Neural progenitor cell (in vitro differentiated cells): ENCODE measurements around the gene RPL18. TPM values are rescaled to one million over a fixed set of nuclear protein-coding genes. Genes with fewer than 3 reads are reported as not detected.

Source experiments
- DNase-seq: peaks from one replicate; pipeline ENCODE4 v3.0.0-alpha.2; 2016; ENCODE audit warnings: low spot score
- H2AFZ ChIP-seq: fragments of 200-600 bp; sonication (generic); replicated peaks from 2 replicates; pipeline ENCODE4 v1.6.1; 2016; ENCODE audit warnings: antibody characterized with exemption
- H3F3A ChIP-seq: fragments of 200-600 bp; sonication (generic); 2 replicates; pipeline ENCODE4 v1.6.1; 2016; ENCODE audit warnings: antibody characterized with exemption, low read depth
- H3K27ac ChIP-seq: fragments of 200-600 bp; sonication (generic); 2 replicates; pipeline ENCODE4 v1.5.1; 2016; ENCODE audit warnings: mild to moderate bottlenecking
- H3K27me3 ChIP-seq: fragments of 200-600 bp; sonication (generic); 2 replicates; pipeline ENCODE4 v1.6.1; 2016; ENCODE audit warnings: mild to moderate bottlenecking, moderate library complexity
- H3K36me3 ChIP-seq: fragments of 200-600 bp; sonication (generic); 2 replicates; pipeline ENCODE4 v1.5.1; 2016
- H3K4me1 ChIP-seq: fragments of 200-600 bp; sonication (generic); 2 replicates; pipeline ENCODE4 v1.6.1; 2016; ENCODE audit warnings: mixed run types
- H3K4me2 ChIP-seq: fragments of 200-600 bp; sonication (generic); 2 replicates; pipeline ENCODE4 v1.6.1; 2016
- H3K4me3 ChIP-seq: fragments of 200-600 bp; sonication (generic); 2 replicates; pipeline ENCODE4 v1.5.1; 2016
- H3K79me2 ChIP-seq: fragments of 200-600 bp; sonication (generic); 2 replicates; pipeline ENCODE4 v1.6.1; 2016; ENCODE audit warnings: low read depth
- H3K9ac ChIP-seq: fragments of 200-600 bp; sonication (generic); 2 replicates; pipeline ENCODE4 v1.6.1; 2016
- H3K9me3 ChIP-seq: fragments of 200-600 bp; sonication (generic); 2 replicates; pipeline ENCODE4 v1.5.1; 2016; ENCODE audit warnings: low read depth
- H4K20me1 ChIP-seq: fragments of 200-600 bp; sonication (generic); 2 replicates; pipeline ENCODE4 v1.6.1; 2016; ENCODE audit warnings: low read depth
- H3K27ac Mint-ChIP-seq: 3 replicates; pipeline ENCODE4 v1.8.0; 2021; ENCODE audit warnings: mixed read lengths
- H3K27me3 Mint-ChIP-seq: 2 replicates; pipeline ENCODE4 v1.8.0; 2022; ENCODE audit warnings: low read depth, mild to moderate bottlenecking, inconsistent platforms, moderate library complexity, mixed read lengths; ENCODE audit not compliant: insufficient read depth
- H3K36me3 Mint-ChIP-seq: 3 replicates; pipeline ENCODE4 v1.8.0; 2021; ENCODE audit warnings: mixed read lengths
- H3K4me1 Mint-ChIP-seq: 3 replicates; pipeline ENCODE4 v1.8.0; 2021; ENCODE audit warnings: mixed read lengths
- H3K4me3 Mint-ChIP-seq: 3 replicates; pipeline ENCODE4 v1.8.0; 2021; ENCODE audit warnings: mild to moderate bottlenecking, moderate library complexity, mixed read lengths
- H3K9me3 Mint-ChIP-seq: 3 replicates; pipeline ENCODE4 v1.8.0; 2020; ENCODE audit warnings: mixed read lengths
- EZH2 ChIP-seq: fragments of 200-600 bp; sonication (generic); IDR thresholded peaks from 2 replicates; pipeline ENCODE4 v1.6.1; 2017; ENCODE audit warnings: antibody characterized with exemption, mild to moderate bottlenecking, moderate library complexity
- EZH2phosphoT487 ChIP-seq: fragments of 200-600 bp; sonication (generic); IDR thresholded peaks from 2 replicates; pipeline ENCODE4 v1.6.1; 2017; ENCODE audit warnings: antibody characterized with exemption
- total RNA-seq: library from RNA; depleted of rRNA; stranded (reverse); fragments of >200 nt; gene quantifications from 2 replicates; pipeline ENCODE4 v1.2.3, GENCODE V29; 2015; ENCODE audit warnings: low replicate concordance
- TF ChIP-seq, protein P1 (sequence below): fragments of 200-600 bp; sonication (generic); IDR thresholded peaks from 2 replicates; pipeline ENCODE4 v1.5.1; 2017; ENCODE audit warnings: antibody characterized with exemption, mild to moderate bottlenecking

Gene RPL18
- total RNA-seq, 1 donor from 2014 or later: 1,962 TPM

- no peaks in the 10 kb centered on the region for H3K27me3 ChIP-seq
- no peak overlapping the region for H3K27ac Mint-ChIP-seq
- DNase-seq: no peak
These were observed 22.1 kb downstream of the RPL18 start for GRCh38 chr19:48596679-48597465.

DNA sequence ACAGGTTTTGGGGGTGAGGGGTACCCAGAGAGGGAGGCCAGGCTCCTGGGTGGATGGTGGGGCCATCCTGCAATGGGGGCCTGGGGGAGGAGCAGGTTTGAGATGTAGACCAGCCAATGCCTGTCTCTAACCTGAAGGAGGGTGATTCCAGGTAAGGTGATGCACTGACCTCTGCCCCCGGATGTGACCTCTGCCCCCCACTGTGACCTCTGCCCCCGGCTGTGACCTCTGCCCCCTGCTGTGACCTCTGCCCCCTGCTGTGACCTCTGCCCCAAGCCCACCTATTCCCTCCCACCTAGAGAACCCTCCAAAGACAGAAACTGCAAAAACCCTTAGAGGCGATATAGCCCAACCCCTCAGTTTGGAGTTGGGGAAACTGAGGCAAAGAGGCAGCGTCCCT, 22.7 kb downstream of the RPL18 start:
- no peaks in the 10 kb centered on the region for H3K79me2 ChIP-seq
- H2AFZ ChIP-seq: no peak overlapping the region
- no peaks in the 10 kb centered on the region for H3K27me3 ChIP-seq

More at GRCh38 chr19:48596679-48597465, 22.1 kb downstream of the RPL18 start:
- Histone ChIP-seq H3K79me2 (no peaks in the 10 kb centered on the region), H3K36me3 (no peaks in the 10 kb centered on the region), H3K4me2 (no peak overlapping the region), H3K9ac (no peak overlapping the region), H4K20me1 (no peaks in the 10 kb centered on the region), H2AFZ (no peak overlapping the region), H3K27ac (no peak overlapping the region), H3F3A (no peaks in the 10 kb centered on the region), H3K4me1 (no peaks in the 10 kb centered on the region), H3K4me3 (no peak overlapping the region), H3K9me3 (no peaks in the 10 kb centered on the region)
- Mint-ChIP-seq H3K27me3 (peaks cover 7% of the 10 kb centered on the region), H3K4me1 (peaks cover 4% of the 10 kb centered on the region), H3K9me3 (no peaks in the 10 kb centered on the region), H3K4me3 (no peak overlapping the region), H3K36me3 (no peaks in the 10 kb centered on the region)
- no peak for TF ChIP-seq EZH2
- no peak for TF ChIP-seq EZH2phosphoT487
- TF ChIP-seq, protein P1, sequence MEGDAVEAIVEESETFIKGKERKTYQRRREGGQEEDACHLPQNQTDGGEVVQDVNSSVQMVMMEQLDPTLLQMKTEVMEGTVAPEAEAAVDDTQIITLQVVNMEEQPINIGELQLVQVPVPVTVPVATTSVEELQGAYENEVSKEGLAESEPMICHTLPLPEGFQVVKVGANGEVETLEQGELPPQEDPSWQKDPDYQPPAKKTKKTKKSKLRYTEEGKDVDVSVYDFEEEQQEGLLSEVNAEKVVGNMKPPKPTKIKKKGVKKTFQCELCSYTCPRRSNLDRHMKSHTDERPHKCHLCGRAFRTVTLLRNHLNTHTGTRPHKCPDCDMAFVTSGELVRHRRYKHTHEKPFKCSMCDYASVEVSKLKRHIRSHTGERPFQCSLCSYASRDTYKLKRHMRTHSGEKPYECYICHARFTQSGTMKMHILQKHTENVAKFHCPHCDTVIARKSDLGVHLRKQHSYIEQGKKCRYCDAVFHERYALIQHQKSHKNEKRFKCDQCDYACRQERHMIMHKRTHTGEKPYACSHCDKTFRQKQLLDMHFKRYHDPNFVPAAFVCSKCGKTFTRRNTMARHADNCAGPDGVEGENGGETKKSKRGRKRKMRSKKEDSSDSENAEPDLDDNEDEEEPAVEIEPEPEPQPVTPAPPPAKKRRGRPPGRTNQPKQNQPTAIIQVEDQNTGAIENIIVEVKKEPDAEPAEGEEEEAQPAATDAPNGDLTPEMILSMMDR: no peak

DNA sequence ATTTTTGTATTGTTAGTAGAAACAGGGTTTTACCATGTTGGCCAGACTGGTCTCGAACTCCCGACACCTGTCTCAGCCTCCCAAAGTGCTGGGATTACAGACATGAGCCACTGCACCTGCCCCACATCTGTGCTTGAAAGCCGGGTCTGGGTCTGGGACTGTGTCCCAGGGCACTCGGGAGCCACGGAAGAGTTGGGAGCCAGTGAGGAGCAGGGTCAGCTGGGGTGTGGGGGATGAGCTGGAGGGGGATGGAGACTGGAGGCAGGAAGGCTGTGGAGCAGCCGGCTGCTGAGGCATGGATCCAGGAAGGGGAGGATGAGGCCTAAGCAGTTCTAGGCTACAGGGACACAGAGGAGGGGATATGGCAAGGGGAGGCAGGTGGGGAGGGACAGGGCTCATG, 23.1 kb downstream of the RPL18 start:
- Histone ChIP-seq H3K27me3 (no peaks in the 10 kb centered on the region), H3K4me3 (no peak overlapping the region), H3K27ac (no peak overlapping the region), H3K36me3 (no peaks in the 10 kb centered on the region), H3K79me2 (no peaks in the 10 kb centered on the region), H2AFZ (no peak overlapping the region), H4K20me1 (no peaks in the 10 kb centered on the region), H3K9ac (no peak overlapping the region), H3K9me3 (no peaks in the 10 kb centered on the region), H3F3A (no peaks in the 10 kb centered on the region), H3K4me1 (no peaks in the 10 kb centered on the region), H3K4me2 (no peak overlapping the region)
- Mint-ChIP-seq H3K4me3 (no peak overlapping the region), H3K27me3 (peaks cover 5% of the 10 kb centered on the region), H3K27ac (no peak overlapping the region), H3K4me1 (peaks cover 4% of the 10 kb centered on the region), H3K36me3 (no peaks in the 10 kb centered on the region), H3K9me3 (no peaks in the 10 kb centered on the region)
- DNase-seq: no peak
- TF ChIP-seq, protein P1: no peak
- TF ChIP-seq EZH2phosphoT487 (no peak), EZH2 (no peak)

More for the DNA sequence above, 22.7 kb downstream of the RPL18 start:
- Histone ChIP-seq H3K4me2 (no peak overlapping the region), H3K9ac (no peak overlapping the region), H3K4me1 (no peaks in the 10 kb centered on the region), H3K36me3 (no peaks in the 10 kb centered on the region), H3F3A (no peaks in the 10 kb centered on the region), H3K27ac (no peak overlapping the region), H3K9me3 (no peaks in the 10 kb centered on the region), H4K20me1 (no peaks in the 10 kb centered on the region), H3K4me3 (no peak overlapping the region)
- DNase-seq: no peak
- Mint-ChIP-seq H3K36me3 (no peaks in the 10 kb centered on the region), H3K27ac (no peak overlapping the region), H3K27me3 (peaks cover 5% of the 10 kb centered on the region), H3K4me1 (peaks cover 4% of the 10 kb centered on the region), H3K9me3 (no peaks in the 10 kb centered on the region), H3K4me3 (no peak overlapping the region)
- TF ChIP-seq EZH2 (no peak), EZH2phosphoT487 (no peak)
- TF ChIP-seq, protein P1: no peak
